Measurements from ENCODE around the gene MACROD2.

The MACROD2 gene

DNA sequence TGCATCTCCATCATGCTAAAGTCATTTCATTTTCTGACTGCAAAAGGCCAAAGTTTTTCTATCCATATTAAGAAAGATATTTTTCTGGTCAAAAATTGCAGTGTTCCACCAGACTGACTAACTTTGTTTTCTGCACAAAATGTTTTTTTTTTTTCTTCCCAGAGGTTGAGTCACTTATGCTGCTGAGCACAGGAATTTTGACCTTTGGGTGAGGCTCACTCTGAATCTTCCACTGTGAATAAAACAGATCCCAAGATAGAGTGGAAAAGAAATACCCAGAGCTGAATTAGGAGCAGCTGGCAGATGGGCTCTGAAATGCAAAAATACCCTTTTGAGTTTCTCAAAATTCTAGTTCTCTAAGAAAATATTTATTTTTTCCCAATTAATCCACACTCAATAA, 1581.1 kb downstream of the MACROD2 start:
- DNase-seq = no peak

- DNase-seq = no peak
Measured at GRCh38 chr20:15578113-15578512, 1582.8 kb downstream of the MACROD2 start.

GRCh38 chr20:15579688-15580087, 1584.4 kb downstream of the MACROD2 start:
- DNase-seq = no peak

DNA sequence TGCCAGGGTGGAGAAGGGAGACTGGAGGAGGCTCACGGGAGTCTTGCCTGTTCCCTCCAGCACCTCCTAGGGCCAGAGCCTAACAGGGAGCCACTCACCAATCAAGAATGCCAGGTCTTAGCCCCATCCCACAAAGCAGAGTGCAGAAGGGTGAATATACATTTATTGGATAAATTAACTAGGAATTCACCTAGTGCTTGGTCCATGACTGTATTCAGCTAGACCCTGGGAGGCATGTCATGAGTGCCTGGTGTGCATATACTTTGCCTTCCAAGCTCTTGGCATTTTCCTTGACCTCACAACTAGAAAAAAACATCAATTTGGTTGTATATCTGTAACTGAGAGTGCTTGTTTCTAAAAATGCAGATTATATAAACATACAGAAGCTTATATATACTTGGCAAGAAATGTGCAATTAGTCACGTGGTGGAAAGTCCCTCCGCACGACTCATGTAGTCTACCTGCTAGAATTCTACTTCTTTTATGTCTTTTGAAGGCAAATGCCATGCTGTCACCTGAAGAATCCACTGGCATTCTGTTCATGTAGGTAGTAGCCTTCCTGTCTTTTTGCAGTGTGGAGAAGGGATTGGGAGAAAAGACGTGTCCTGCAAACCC, 1586.9 kb downstream of the MACROD2 start:
- DNase-seq = no peak

DNA sequence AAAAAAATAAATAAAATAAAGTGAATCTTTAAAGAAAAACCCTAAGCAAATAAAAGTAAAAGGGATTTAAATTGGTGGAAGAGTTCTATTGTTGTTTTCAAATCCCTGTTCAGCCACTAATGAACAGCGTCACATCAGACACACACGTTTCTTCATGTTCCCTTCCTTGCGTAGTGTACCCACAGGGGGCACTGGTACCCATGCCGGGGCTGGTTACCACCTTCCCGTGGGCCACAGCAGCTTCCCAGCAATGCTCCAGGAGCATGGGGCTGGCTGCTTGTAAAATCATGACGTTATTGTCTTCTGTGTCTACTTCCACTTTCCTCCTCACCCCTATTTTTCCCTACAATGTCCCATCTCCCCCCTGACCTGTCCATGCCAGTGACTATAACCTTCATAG, 1589.2 kb downstream of the MACROD2 start:
- DNase-seq = no peak

DNA sequence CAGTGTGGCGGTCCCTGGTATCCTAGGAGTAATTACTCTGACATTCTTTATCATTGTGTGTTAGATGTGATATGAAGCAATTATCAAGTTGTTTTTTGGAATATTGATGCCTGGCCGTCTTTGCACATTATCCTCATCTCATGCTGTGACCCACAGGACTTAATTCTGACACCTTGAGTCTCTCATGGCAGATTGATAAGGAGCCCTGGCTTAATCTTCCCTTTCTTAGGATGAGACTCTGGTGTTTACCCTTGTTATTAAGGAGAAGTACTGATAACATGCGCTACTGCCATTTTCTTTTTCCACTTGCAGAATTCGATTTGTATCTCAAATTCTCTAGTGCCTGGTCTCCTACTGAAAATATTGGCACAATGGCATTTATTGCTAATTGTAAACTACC, 1597.8 kb downstream of the MACROD2 start:
- DNase-seq = no peak

DNA sequence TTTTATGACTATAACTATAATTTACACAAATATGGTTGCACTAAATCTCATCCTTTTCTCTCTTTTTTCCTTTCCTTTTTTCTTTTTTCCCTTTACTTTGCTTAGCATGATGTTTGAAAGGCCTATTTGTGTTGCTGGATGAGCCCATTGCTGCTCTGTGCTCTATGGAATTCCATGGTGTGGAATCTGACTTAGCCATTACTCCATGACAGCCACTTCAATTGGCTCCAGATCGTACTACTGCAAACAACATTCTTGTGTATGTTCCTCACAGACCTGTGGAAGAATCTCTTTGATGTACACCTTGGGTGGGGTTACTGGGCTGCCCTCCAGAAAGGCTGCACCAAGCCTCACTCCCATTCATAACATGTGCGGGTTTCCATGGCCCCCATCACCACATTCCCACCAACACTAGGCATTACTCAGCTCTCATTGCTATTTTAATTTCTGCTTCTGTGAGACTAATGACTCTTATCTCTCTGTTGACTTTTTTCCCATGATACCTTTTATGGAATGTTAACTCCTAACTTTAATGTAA, 1598.9 kb downstream of the MACROD2 start:
- DNase-seq = no peak

GRCh38 chr20:15596220-15596890, 1601.0 kb downstream of the MACROD2 start:
- no peak for DNase-seq

GRCh38 chr20:15597306-15597705, 1602.0 kb downstream of the MACROD2 start:
- DNase-seq = no peak

- DNase-seq = no peak
Measured at GRCh38 chr20:15599961-15600360, 1604.6 kb downstream of the MACROD2 start.

- DNase-seq = no peak
Measured at GRCh38 chr20:15600565-15600964, 1605.2 kb downstream of the MACROD2 start.

DNA sequence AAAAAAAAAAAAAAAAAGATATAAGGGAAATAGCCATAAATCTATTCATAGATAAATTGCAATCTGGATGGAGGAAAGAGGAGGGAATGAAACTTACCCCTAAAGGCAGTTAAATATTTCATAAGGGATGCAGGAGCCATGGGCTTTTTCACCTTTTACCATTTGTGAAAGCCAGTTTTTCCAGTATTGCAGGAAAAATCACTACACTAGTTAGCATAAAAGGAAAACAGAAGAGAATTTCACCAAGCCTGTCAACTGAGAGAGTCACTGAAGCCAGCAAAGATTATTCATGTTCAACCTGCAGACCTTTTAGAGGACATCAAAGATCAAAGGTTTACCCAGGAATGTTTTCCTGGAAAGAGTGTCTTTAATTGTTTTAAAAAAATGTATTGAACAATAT, 1608.2 kb downstream of the MACROD2 start:
- no peak for DNase-seq

DNA sequence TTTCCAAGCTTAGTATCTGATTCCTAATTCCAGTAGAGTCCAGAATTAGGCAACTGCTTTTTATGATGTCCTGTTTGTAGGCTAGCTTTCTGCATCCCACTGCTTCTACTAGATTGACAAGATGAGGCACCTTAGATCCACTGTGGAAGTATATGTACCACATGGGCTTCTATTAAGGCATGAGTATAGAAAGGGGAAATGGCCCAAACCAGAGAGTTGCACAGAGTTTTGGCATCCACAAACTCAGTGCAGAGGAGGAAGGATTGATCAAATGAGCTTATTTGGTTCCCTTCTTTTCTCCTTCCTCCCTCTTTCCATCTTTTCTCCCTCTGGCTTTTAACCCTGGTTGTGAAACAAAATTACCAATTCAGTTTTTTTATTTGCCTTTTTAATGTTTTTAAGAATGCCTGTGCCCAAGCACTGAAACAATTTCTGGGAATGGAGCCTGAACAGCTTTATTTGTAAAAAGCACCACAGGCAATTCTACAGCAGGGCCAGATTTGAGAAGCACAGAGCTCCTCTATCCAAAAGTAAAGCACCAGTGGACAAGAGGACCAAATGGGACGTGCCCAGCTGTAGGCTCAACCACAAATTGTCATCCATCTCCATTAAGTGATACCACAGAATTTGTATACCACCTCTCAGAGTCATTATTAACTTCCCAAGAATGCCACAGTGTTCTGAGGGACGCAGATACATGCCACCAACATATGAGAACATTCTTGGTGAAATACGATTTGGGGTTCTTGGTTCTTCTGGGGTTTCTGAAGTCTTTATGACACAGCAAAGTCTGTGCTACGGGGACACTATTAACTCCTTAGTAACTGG, 1608.9 kb downstream of the MACROD2 start:
- DNase-seq = no peak

- DNase-seq = no peak
Measured at GRCh38 chr20:15609921-15610320, 1614.6 kb downstream of the MACROD2 start.

GRCh38 chr20:15610787-15611186, 1615.5 kb downstream of the MACROD2 start:
- DNase-seq = no peak

- DNase-seq = no peak
Measured at GRCh38 chr20:15611541-15611940, 1616.2 kb downstream of the MACROD2 start.

DNA sequence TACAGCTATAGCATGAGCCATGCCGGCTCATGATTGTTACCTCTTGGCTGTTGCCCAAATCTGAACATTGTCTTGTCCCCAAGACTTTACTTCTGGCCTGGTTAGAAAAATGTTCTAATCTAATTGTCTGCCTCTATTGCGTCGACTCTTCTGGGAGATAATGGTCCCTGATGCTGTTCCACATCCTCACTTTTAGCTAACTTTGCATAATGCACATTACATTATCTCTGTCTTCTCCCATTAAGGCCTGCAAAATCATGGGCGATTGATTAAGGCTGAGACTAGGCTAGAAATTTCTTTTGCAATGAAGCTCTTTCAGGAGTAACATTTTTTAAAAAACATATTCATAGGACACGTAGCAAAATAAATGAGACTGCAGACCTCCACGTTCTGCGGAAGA, 1616.9 kb downstream of the MACROD2 start:
- DNase-seq = no peak

DNA sequence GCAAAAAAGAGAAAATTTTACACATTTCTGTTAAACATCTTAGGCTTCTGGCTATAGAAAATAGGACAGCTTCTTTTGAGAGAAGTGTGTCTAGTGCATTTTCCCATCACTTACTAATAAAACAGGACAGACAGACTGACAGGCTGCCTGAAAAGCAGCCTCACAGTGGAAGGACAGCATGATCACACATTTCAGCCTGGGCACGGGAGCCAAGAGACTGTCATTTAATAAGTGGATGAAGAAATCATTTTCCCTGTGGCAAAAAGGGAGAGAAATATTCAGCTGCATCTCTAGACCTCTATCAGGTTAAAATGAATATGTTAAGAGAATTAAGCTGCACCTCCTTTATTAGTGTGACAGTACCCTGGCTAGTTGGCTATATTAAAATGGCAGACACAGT, 1617.5 kb downstream of the MACROD2 start:
- no peak for DNase-seq

DNA sequence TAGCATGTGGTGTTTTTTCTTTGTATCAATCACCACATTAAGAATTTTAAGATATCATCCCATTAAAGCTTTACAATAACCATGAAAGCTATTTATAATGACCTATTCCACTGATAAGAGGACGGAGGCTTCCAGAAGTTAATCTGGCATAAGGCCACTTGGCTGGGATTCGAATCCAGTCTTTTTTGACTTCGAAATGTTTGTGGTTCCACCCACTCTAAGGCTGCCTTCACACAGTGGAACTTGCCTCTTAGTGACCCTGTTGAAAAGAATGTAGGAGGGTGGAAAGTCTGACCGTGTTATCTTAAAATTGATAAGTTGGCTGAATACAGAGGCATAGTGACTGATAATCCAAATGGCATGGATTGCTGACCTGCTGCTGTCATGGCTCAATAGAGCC, 1618.2 kb downstream of the MACROD2 start:
- no peak for DNase-seq

- no peak for DNase-seq
Measured at GRCh38 chr20:15616626-15617025, 1621.3 kb downstream of the MACROD2 start.

DNA sequence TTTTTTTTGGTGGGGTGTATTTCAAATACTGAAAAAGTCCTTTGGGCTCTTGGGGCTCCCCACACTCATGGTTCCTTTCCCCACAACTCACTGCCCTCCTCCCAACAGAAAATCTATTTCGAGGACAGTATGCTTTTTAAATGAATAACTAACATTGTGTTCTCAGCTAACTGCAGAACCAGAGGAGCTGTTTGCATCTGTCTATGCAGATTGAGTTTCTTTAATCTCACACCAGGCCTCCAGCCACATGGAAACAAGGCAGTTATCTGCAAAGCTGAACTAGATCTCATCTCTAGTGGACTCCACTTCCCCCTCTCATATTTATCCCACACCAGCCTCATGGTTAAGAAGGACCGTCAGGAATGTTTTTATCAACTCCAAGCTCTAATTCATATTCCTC, 1622.8 kb downstream of the MACROD2 start:
- DNase-seq = no peak

- DNase-seq = no peak
Measured at GRCh38 chr20:15618912-15619311, 1623.6 kb downstream of the MACROD2 start.

- no peak for DNase-seq
Measured at GRCh38 chr20:15619341-15619740, 1624.0 kb downstream of the MACROD2 start.

DNA sequence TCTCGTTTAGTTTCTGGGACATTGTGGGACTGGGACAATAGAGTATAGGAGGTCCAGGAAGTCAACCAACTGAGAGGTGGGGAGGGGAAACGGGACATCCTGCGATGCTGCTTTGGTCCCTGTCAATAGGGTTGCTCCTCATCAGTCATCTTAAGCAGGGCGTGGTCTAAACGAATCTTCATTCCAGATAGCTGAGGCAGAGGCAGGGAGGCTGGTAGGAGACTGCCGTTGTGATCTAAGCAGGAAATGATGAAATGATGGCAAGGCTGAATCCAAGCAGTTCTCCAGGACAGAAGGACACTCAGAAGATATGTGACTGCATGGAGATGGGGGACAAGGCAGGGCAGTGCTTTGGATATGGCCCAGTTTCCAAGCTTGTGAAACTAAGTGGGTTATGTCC, 1624.5 kb downstream of the MACROD2 start:
- DNase-seq = no peak

Measured in stimulated activated CD8-positive, alpha-beta memory T cell treated with anti-CD3 and anti-CD28 coated beads, Interleukin-4, amount 100 ng/mL, for 48 hours (primary cell).